NCI-H2227 (cell line): Measurements from ENCODE around the gene MANEAL.
A peak's percentile ranks its signal among the peaks of the same experiment; 100 is the strongest.

Experiments used
- DNase-seq: peaks from one replicate; lab custom pipeline; 2025; ENCODE audit not compliant: unreplicated experiment; lab: John Stamatoyannopoulos, UW

Gene MANEAL

DNA sequence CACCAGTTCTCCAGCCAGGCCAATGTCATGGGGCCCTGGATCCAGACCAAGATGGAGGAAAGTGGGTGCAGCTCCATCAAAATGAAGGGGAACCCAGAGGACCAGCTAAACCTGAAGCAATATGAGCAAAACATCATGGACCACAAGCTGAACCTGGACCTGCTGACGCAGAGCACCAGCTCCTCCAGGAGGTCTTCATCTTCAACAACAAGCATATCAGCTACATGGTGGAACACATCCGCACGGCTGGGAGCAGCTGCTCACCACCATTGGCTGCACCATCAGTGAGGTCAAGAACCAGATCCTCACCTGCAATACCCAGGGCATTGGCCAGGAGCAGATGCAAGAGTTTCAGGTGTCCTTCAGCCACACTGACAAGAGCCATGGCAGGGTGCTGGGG lies 15.0 kb upstream of the MANEAL start:
- no peak for DNase-seq

DNA sequence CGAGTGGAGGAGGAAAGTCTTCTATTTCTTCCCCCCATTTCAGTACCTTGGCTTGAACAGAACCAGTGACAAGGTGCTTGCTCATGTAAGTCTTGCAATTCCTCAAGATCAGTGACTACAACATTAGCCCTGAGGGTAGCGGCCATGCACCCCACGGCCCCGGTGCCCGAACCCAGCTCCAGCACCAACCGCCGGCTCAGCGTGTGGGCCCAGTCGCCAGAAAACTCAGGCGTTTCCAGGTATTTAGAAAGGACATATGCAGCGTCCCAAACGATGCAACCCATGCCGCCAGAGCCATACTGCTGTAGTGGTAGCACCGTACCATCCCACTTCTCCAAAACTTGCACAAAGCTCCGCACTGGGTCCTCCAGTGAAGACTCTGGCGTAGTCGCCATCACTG lies 11.2 kb upstream of the MANEAL start:
- no peak for DNase-seq

DNA sequence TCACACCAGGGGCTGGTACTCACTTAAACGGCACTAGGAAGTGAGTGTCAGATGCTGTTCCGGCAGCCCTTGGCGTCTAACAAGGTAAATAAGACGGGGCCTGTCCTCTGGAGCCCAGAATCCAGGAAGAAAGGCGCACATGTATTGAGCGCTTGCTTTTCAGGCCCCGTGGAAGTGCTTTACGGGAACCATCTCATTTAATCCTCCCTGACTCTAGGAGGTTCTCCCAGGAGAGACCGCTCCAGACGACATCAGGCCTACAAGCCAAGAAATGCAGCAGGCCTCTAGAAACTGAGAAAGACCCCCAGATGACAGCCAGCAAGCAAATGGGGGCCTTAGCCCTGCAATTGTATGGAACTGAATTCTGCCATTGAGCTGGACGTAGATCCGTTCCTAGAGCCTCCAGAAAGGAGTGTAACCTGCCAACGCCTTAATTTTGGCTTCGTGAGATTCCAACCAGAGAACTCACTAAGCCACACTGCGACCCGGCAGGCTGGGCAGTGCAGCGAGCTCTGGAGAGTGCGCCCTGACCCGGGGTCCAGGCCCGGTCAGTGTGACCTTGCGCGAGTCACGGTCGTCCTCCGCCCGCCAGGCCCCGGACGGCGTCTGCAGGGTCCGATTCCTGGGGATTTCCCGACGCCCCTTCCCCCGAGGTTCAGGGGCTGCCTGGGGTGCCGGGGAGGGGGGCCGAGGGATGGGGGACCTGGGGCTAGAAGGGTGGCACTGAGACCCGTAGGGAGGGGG lies 532 bp upstream of the MANEAL start:
- DNase-seq: peak; percentile 25

GRCh38 chr1:37794372-37795339 lies 1.0 kb downstream of the MANEAL start:
- peak; percentile 55 for DNase-seq

DNA sequence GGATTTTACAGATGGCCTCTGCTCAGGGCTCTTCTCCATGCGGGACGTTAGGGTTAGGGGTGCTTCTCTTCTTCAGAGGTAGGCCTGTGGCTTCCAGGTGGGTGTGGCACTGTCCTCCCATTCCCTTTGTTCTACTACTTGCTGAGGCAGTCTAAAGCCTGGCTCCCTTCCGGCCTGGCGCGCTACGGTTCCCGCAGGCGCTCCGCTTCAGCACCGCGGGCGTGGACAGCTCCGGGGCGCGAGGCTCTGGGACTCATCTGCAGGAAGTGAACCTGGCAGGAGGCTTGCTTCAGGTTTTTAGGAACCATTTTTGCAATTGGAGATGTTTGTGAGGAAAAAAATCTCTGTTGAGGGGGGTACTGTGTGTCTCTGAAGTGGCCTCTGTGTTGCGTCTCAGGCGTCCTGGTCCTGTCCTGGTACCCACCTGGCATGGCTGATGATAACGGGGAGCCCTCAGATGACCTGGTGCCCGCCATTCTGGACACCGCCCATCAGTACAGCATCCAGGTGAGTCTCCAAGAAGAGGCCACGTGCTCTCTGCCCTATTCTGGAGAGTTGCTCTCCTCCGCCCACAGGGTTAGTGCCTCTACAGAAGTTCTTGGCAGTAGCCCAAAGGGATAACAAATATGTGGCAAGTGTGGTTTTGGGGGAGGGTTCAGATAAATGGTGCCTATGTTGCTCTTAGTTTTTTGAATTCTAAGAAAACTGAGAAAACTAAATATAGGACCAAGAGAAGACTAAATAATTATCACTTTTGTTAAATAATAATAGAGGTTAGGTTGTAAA lies 1.9 kb downstream of the MANEAL start:
- DNase-seq: peak; percentile 53

DNA sequence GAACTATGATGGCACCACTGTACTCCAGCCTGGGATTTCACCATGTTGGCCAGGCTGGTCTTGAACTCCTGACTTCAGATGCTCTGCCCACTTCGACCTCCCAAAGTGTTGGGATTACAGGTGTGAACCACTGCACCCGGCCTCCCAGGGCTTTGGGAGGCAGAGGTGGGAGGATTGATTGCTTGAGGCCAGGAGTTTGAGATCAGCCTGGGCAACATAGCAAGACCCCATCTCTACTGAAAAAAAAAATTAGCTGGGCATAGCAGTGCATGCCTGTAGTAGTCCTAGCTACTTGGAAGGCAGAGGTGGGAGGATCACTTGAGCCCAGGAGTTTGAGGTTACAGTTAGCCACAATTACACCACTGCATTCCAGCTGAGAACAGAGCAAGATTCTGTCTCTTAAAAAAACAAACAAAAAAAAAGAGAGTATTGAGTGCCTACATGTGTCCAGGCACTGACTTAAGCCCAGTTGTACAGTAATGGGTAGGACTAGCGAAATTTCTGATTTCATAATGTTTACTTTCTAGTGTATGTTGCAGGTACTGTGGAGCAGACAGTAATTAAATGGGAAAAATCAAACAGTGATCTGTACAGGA lies 4.2 kb downstream of the MANEAL start:
- DNase-seq: no peak

DNA sequence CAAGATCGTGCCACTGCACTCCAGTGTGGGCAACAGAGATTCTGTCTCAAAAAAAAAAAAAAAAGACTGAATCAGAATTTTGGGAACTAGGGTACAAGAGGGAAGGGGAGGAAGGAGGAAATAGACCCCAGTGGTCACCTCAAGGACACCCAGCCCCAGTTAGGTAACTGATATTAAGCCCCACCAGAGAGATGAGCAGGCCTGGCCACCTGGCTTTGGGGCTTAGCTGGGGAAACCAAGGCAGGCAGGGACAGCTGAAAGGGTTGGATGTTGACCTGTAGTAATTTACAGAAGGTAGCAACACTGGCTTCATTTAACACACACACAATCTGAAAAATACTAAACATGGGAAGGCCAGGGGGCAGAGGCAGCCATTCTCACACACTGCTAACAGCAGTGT lies 8.8 kb downstream of the MANEAL start:
- no peak for DNase-seq

- DNase-seq: no peak
Measured at GRCh38 chr1:37807220-37807554, 13.5 kb downstream of the MANEAL start.

DNA sequence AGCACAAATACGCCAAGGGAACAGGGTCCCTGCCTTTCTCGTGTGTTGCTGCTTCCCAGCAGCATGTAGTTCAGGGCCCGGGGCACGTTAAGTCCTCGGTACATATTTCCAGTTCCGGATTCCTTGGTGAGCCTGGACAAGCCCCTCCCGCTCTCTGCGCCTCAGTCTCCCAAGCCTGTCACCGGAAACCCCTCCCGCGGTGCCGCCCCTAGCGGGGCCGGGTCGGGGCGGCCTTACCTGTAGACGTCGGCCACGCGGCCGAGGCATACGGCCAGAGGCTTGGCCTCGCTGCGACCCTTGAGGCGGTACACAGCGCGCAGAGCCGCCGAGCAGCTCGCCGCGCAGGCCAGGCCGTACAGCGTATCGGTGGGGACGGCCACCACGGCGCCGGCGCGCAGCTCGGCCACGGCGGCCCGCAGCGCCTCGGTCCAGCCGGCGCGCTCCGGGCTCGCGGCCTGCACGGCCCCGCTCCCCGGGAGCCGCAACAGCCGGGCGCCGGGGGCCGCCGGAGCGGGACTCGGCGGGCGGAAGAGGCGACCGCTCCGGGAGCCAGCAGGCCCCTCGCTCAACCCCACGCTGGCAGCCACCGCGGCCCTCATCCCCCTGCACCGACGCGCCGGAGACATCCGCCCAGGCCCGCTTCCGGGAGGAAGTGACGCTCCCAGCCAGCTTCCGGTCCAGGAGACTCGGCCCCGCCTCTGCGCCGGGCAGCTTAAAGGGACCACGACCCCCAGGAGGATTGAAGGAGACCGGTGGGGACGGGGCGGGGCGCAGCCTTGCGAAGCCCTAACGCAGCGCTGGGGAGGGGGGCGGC lies 14.1 kb downstream of the MANEAL start, which contains the start of the genes C1orf122 and YRDC:
Gene C1orf122 (plus strand): TSS at position 236 of the 814 bp plus-strand sequence. CDS start 615 bp downstream, outside the sequence.
Gene YRDC (minus strand): TSS at position 654 of the 814 bp plus-strand sequence. CDS start 28 bp downstream, at position 626.
- peak; percentile 97 for DNase-seq

GRCh38 chr1:37808369-37809319 lies 15.0 kb downstream of the MANEAL start:
- DNase-seq: peak; percentile 90

DNA sequence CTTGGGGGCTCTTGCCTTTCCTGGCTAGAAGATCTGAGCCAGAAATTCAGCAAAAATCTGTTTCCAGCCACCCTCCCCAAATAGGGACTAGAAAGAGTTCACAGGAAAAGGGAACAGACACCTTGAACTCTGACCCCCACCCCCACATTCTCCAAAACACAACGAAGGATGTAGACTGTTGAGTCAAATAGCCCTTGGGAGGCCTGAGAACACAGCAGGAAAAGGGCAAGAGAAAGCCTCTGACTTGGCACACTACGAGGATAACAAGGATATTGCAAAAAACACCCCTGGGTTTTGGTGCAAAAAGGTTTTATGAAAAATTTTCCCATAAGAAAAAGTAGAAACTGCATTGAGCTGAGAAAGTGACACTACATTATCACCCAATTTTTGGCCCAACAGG lies 16.3 kb downstream of the MANEAL start:
- no peak for DNase-seq

- peak; percentile 90 for DNase-seq
Measured at GRCh38 chr1:37811027-37811655, 17.5 kb downstream of the MANEAL start.

- DNase-seq: no peak
Measured at GRCh38 chr1:37813529-37814145, 20.0 kb downstream of the MANEAL start.

- DNase-seq: no peak
Measured at GRCh38 chr1:37814252-37814651, 20.6 kb downstream of the MANEAL start.

GRCh38 chr1:37817481-37817880 lies 23.8 kb downstream of the MANEAL start:
- DNase-seq: peak; percentile 10

GRCh38 chr1:37821481-37821880 lies 27.8 kb downstream of the MANEAL start:
- no peak for DNase-seq

DNA sequence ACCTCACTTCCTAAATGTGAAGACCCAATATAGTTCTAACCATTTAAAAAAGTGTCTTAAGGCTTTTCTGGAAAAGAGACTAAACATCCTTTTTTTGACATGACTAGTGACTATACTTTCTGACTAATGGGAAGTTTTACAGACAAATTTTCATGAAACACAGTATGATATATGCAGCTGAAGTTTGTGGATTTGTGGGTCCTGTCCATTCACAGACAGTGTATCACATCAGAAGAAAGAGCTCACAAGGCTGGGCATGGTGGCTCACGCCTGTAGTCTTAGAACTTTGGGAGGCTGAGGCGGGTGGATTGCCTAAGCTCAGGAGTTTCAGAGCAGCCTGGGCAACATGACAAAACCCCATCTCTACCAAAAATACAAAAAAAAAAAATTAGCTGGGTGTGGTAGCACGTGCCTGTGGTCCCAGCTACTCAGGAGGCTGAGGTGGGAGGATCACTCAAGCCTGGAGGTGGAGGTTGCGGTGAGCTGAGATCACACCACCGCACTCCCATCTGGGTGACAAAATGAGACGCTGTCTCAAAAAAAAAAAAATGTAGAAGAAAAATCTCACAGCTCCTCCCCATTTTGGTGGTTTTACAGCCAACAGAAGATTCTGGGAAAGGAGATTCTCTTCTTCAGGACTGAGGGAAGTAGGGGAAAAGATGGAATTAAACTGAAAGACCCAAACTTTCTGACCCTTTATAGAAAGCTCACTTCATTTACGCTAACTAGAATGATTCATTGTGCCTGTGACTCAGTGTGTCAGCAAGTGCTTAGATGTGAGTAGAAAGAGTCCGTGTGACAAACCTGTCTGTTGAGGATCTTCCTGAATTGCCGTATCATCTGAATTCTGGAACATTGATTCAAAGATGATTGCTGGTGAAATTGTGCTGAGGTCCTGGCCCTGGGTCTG lies 29.5 kb downstream of the MANEAL start:
- no peak for DNase-seq
